Neural cell (in vitro differentiated cells): ENCODE results near the gene PRG2. TPM values are rescaled to one million over a fixed set of nuclear protein-coding genes. Genes with fewer than 3 reads are reported as not detected.

Source experiments
- H2AFZ ChIP-seq: fragments of 200-600, 300-800 bp; sonication (generic), shearing (Covaris generic); 2 replicates; pipeline ENCODE4 v1.6.0; 2014; ENCODE audit warnings: low read depth, mild to moderate bottlenecking, antibody characterized with exemption, low read length, moderate library complexity
- H3F3A ChIP-seq: fragments of 200-600 bp; shearing (Covaris generic); 2 replicates; pipeline ENCODE4 v1.6.1; 2016; ENCODE audit warnings: mild to moderate bottlenecking, moderate library complexity, mixed read lengths, antibody characterized with exemption, low read length; ENCODE audit not compliant: insufficient read depth, poor library complexity, severe bottlenecking
- H3K27ac ChIP-seq: fragments of 200-600, 300-800 bp; sonication (generic), shearing (Covaris generic); 2 replicates; pipeline ENCODE4 v1.5.1; 2014; ENCODE audit warnings: mild to moderate bottlenecking, low read length, moderate library complexity
- H3K27me3 ChIP-seq: fragments of 300-800, 200-600 bp; sonication (generic), shearing (Covaris generic); 2 replicates; pipeline ENCODE4 v1.6.0; 2014; ENCODE audit warnings: mild to moderate bottlenecking, low read depth, low read length, moderate library complexity; ENCODE audit not compliant: insufficient read depth
- H3K36me3 ChIP-seq: fragments of 300-800, 200-600 bp; sonication (generic), shearing (Covaris generic); 2 replicates; pipeline ENCODE4 v1.5.1; 2014; ENCODE audit warnings: mild to moderate bottlenecking, antibody characterized with exemption, low read length, moderate library complexity; ENCODE audit not compliant: insufficient read depth
- H3K4me2 ChIP-seq: fragments of 300-800, 200-600 bp; sonication (generic), shearing (Covaris generic); 2 replicates; pipeline ENCODE4 v1.6.0; 2014; ENCODE audit warnings: mild to moderate bottlenecking, low read length
- H3K4me3 ChIP-seq: fragments of 300-800, 200-600 bp; sonication (generic), shearing (Covaris generic); 2 replicates; pipeline ENCODE4 v1.5.1; 2014; ENCODE audit warnings: mild to moderate bottlenecking, low read length, moderate library complexity
- H3K79me2 ChIP-seq: fragments of 200-600 bp; shearing (Covaris generic); replicated peaks from 2 replicates; pipeline ENCODE4 v1.6.0; 2014; ENCODE audit warnings: mild to moderate bottlenecking, low read length, moderate library complexity; ENCODE audit not compliant: insufficient read depth
- H3K9ac ChIP-seq: fragments of 300-800, 200-600 bp; sonication (generic), shearing (Covaris generic); 2 replicates; pipeline ENCODE4 v1.6.1; 2016; ENCODE audit warnings: mild to moderate bottlenecking, low read length, mixed read lengths
- H3K9me2 ChIP-seq: fragments of 200-600 bp; shearing (Covaris generic); 2 replicates; pipeline ENCODE4 v1.6.1; 2016; ENCODE audit warnings: mild to moderate bottlenecking, low read length, mixed read lengths; ENCODE audit not compliant: insufficient read depth
- H3K9me3 ChIP-seq: fragments of 200-600, 300-800 bp; sonication (generic), shearing (Covaris generic); 2 replicates; pipeline ENCODE4 v1.6.1; 2016; ENCODE audit warnings: mild to moderate bottlenecking, mixed run types, low read length, moderate library complexity, mixed read lengths
- H4K20me1 ChIP-seq: fragments of 200-600 bp; shearing (Covaris generic); 2 replicates; pipeline ENCODE4 v1.6.1; 2016; ENCODE audit warnings: mild to moderate bottlenecking, mixed run types; ENCODE audit not compliant: insufficient read depth
- CTCF ChIP-seq: fragments of 450-650 bp; IDR thresholded peaks from 2 replicates; pipeline ENCODE4 v1.5.1; 2014; ENCODE audit warnings: antibody characterized with exemption, mild to moderate bottlenecking, moderate library complexity; ENCODE audit not compliant: poor library complexity, severe bottlenecking
- EP300 ChIP-seq: fragments of 450-650 bp; conservative IDR thresholded peaks from 2 replicates; pipeline ENCODE4 v1.6.1; 2014; ENCODE audit warnings: antibody characterized with exemption, mild to moderate bottlenecking, moderate library complexity; ENCODE audit not compliant: poor library complexity, severe bottlenecking
- EZH2 ChIP-seq: fragments of 200-600, 300-800 bp; shearing (Covaris generic), sonication (generic); IDR thresholded peaks from 2 replicates; pipeline ENCODE4 v1.6.1; 2014; ENCODE audit warnings: antibody characterized with exemption, low read length, borderline replicate concordance, mild to moderate bottlenecking; ENCODE audit not compliant: insufficient read depth, poor library complexity, severe bottlenecking
- MXI1 ChIP-seq: fragments of 450-650 bp; conservative IDR thresholded peaks from 2 replicates; pipeline ENCODE4 v1.6.1; 2014; ENCODE audit warnings: antibody characterized with exemption, mild to moderate bottlenecking; ENCODE audit not compliant: poor library complexity, severe bottlenecking
- POLR2AphosphoS5 ChIP-seq: IDR thresholded peaks from 2 replicates; pipeline ENCODE4 v1.6.1; 2012
- RAD21 ChIP-seq: fragments of 450-650 bp; conservative IDR thresholded peaks from 2 replicates; pipeline ENCODE4 v1.6.1; 2014; ENCODE audit warnings: antibody characterized with exemption, mild to moderate bottlenecking, moderate library complexity
- REST ChIP-seq: IDR thresholded peaks from 2 replicates; pipeline ENCODE4 v1.6.1; 2012; ENCODE audit warnings: borderline replicate concordance
- SMC3 ChIP-seq: fragments of 450-650 bp; conservative IDR thresholded peaks from 2 replicates; pipeline ENCODE4 v1.6.1; 2014; ENCODE audit warnings: antibody characterized with exemption, mild to moderate bottlenecking, moderate library complexity; ENCODE audit not compliant: poor library complexity
- TAF1 ChIP-seq: IDR thresholded peaks from 2 replicates; pipeline ENCODE4 v1.6.1; 2012; ENCODE audit warnings: low read depth
- polyA minus RNA-seq: library from RNA; depleted of rRNA, polyadenylated mRNA; stranded (reverse); fragments of >200 nt; gene quantifications from 2 replicates; pipeline ENCODE4 v1.2.3, GENCODE V29; 2014
- polyA plus RNA-seq: library from polyadenylated mRNA; depleted of rRNA; stranded (reverse); fragments of >200 nt; gene quantifications from 2 replicates; pipeline ENCODE4 v1.2.3, GENCODE V29; 2014

The PRG2 gene
- polyA plus RNA-seq (not detected in 2 replicates), polyA minus RNA-seq (not detected in 2 replicates)

GRCh38 chr11:57390535-57390934 lies at the start of gene PRG2:
Gene PRG2 (minus strand): TSS chr11:57390650. CDS start chr11:57389944, 706 bp downstream.
- no peak within 1 kb of the TSS for H3K27ac ChIP-seq
- no peak within 1 kb of the TSS for H3K9ac ChIP-seq
- no peak within 1 kb of the TSS for H2AFZ ChIP-seq
- no peaks in the 10 kb centered on the region for H3K36me3 ChIP-seq
- no peak within 1 kb of the TSS for H3K4me3 ChIP-seq
- H4K20me1 ChIP-seq, result no peaks in the 10 kb centered on the region
- no peaks in the 10 kb centered on the region for H3F3A ChIP-seq
- no peaks in the 10 kb centered on the region for H3K9me2 ChIP-seq
- TF ChIP-seq EZH2, result no peak
- H3K27me3 ChIP-seq, result no peaks in the 10 kb centered on the region
- H3K79me2 ChIP-seq, result no peaks in the 10 kb centered on the region
- no peak within 1 kb of the TSS for H3K4me2 ChIP-seq
- H3K9me3 ChIP-seq, result no peaks in the 10 kb centered on the region

- H3K27me3 ChIP-seq, result no peaks in the 10 kb centered on the region
- H3K9me3 ChIP-seq, result no peaks in the 10 kb centered on the region
- H3K9ac ChIP-seq, result no peak overlapping the region
- H3F3A ChIP-seq, result no peaks in the 10 kb centered on the region
- H3K4me3 ChIP-seq, result no peak overlapping the region
- no peaks in the 10 kb centered on the region for H3K79me2 ChIP-seq
- TF ChIP-seq RAD21 (no peak), POLR2AphosphoS5 (no peak), EZH2 (no peak), SMC3 (no peak), REST (no peak), EP300 (no peak), TAF1 (no peak), CTCF (no peak), MXI1 (no peak)
- no peaks in the 10 kb centered on the region for H3K36me3 ChIP-seq
- H2AFZ ChIP-seq, result no peak overlapping the region
- no peaks in the 10 kb centered on the region for H4K20me1 ChIP-seq
- no peaks in the 10 kb centered on the region for H3K9me2 ChIP-seq
- H3K27ac ChIP-seq, result no peak overlapping the region
- H3K4me2 ChIP-seq, result no peak overlapping the region
These were observed 49.3 kb upstream of the PRG2 start for GRCh38 chr11:57439786-57440185.
